HG03565 (cell line): ENCODE results near the gene RPS6KA2.

Experiments used
- ATAC-seq: cut with Tn5 transposase; IDR thresholded peaks from one replicate; pipeline ENCODE4 v1.9.1; 2021; ENCODE audit warnings: mild to moderate bottlenecking, moderate library complexity; ENCODE audit not compliant: unreplicated experiment

RPS6KA2 gene

GRCh38 chr6:166627033-166627874, at the start of gene RPS6KA2:
TSS of gene RPS6KA2 (minus strand) at chr6:166627251. CDS start at chr6:166627019, 232 bp downstream.
- peak; percentile 74 for ATAC-seq

- ATAC-seq = no peak
Measured at GRCh38 chr6:166676270-166676860, 49.3 kb upstream of the RPS6KA2 start.

GRCh38 chr6:166675736-166676135, 48.7 kb upstream of the RPS6KA2 start:
- ATAC-seq = no peak

- no peak for ATAC-seq
Measured at GRCh38 chr6:166673309-166673708, 46.3 kb upstream of the RPS6KA2 start.

- ATAC-seq = no peak
Measured at GRCh38 chr6:166672624-166673206, 45.7 kb upstream of the RPS6KA2 start.

GRCh38 chr6:166672146-166672545, 45.1 kb upstream of the RPS6KA2 start:
- no peak for ATAC-seq

GRCh38 chr6:166671434-166672081, 44.5 kb upstream of the RPS6KA2 start:
- ATAC-seq = no peak

GRCh38 chr6:166670894-166671293, 43.8 kb upstream of the RPS6KA2 start:
- ATAC-seq = no peak

- no peak for ATAC-seq
Measured at GRCh38 chr6:166670013-166670412, 43.0 kb upstream of the RPS6KA2 start.

- ATAC-seq = no peak
Measured at GRCh38 chr6:166667796-166668610, 41.0 kb upstream of the RPS6KA2 start.

- no peak for ATAC-seq
Measured at GRCh38 chr6:166664135-166664534, 37.1 kb upstream of the RPS6KA2 start.

- no peak for ATAC-seq
Measured at GRCh38 chr6:166663568-166663967, 36.5 kb upstream of the RPS6KA2 start.

- no peak for ATAC-seq
Measured at GRCh38 chr6:166662690-166663089, 35.6 kb upstream of the RPS6KA2 start.

GRCh38 chr6:166661327-166662085, 34.5 kb upstream of the RPS6KA2 start:
- no peak for ATAC-seq

- no peak for ATAC-seq
Measured at GRCh38 chr6:166660157-166660688, 33.2 kb upstream of the RPS6KA2 start.

- ATAC-seq = no peak
Measured at GRCh38 chr6:166659581-166659980, 32.5 kb upstream of the RPS6KA2 start.

- ATAC-seq = no peak
Measured at GRCh38 chr6:166658792-166659150, 31.7 kb upstream of the RPS6KA2 start.

GRCh38 chr6:166658115-166658791, 31.2 kb upstream of the RPS6KA2 start:
- ATAC-seq = no peak

- ATAC-seq = no peak
Measured at GRCh38 chr6:166657531-166657930, 30.5 kb upstream of the RPS6KA2 start.
